Measurements from ENCODE around the gene MT1B.

- TF ChIP-seq GATA2 (IDR thresholded peaks at IDR 0.05; ENCODE audit: low read depth, low read length) (peak; percentile 84), GATA3 (IDR thresholded peaks at IDR 0.05; ENCODE audit: low read depth, low read length) (no peak)
Observed at GRCh38 chr16:56649271-56649670, 2.4 kb upstream of the MT1B start.

Measured in SH-SY5Y (cell line).